HepG2 (cell line): ENCODE measurements around the gene RAC3. TPM values are rescaled to one million over a fixed set of nuclear protein-coding genes. Genes with fewer than 3 reads are reported as not detected.

Experiments used
- ARID5B ChIP-seq: IDR thresholded peaks from 2 replicates; pipeline ENCODE4 v1.4.0; 2020; ENCODE audit warnings: mild to moderate bottlenecking, missing genetic modification reagents
- FOSL2 ChIP-seq: sonication (generic); formaldehyde crosslinking; IDR thresholded peaks from 2 replicates; pipeline ENCODE4 v1.4.0; 2020; ENCODE audit warnings: missing genetic modification reagents
- FOXP1 ChIP-seq, 2 experiments: fragments of 450-650 bp in 1 of 2; IDR thresholded peaks; 2 replicates each; pipeline ENCODE4 v1.6.1; 2017 to 2018; ENCODE audit warnings: antibody characterized with exemption in 1 of 2
- HNRNPK ChIP-seq: fragments of 200-400 bp; formaldehyde crosslinking; IDR thresholded peaks from 2 replicates; pipeline ENCODE4 v1.6.1; 2018; ENCODE audit warnings: low read length, low read depth, moderate library complexity, mild to moderate bottlenecking; ENCODE audit not compliant: poor library complexity, severe bottlenecking
- KAT2B ChIP-seq: fragments of 150-350 bp; IDR thresholded peaks from 2 replicates; pipeline ENCODE4 v1.6.1; 2014; ENCODE audit warnings: low read depth, low read length, borderline replicate concordance
- KMT2B ChIP-seq: IDR thresholded peaks from 2 replicates; pipeline ENCODE4 v1.6.1; 2016; ENCODE audit warnings: missing genetic modification reagents, missing compliant biosample characterization
- MBNL3 ChIP-seq: fragments of 250-450 bp; sonication (Bioruptor Pico); conservative IDR thresholded peaks from 2 replicates; pipeline ENCODE4 v1.8.0; 2022; ENCODE audit warnings: mild to moderate bottlenecking, inconsistent platforms
- NR2F6 ChIP-seq, 2 experiments: IDR thresholded peaks; 2 replicates each; pipeline ENCODE4 v1.6.1; 2016; ENCODE audit warnings: antibody characterized with exemption in 1 of 2, mild to moderate bottlenecking in 1 of 2
- SPEN ChIP-seq: sonication (generic); formaldehyde crosslinking; IDR thresholded peaks from 2 replicates; pipeline ENCODE4 v1.5.1; 2020; ENCODE audit warnings: low read depth, mild to moderate bottlenecking, missing genetic modification reagents
- TFDP2 ChIP-seq: sonication (generic); formaldehyde crosslinking; IDR thresholded peaks from 2 replicates; pipeline ENCODE4 v1.4.0; 2020; ENCODE audit warnings: missing genetic modification reagents
- ZBTB34 ChIP-seq: sonication (generic); formaldehyde crosslinking; IDR thresholded peaks from 2 replicates; pipeline ENCODE4 v1.8.0; 2022; ENCODE audit warnings: mild to moderate bottlenecking, missing genetic modification reagents
- ZNF329 ChIP-seq: sonication (generic); formaldehyde crosslinking; IDR thresholded peaks from 2 replicates; pipeline ENCODE4 v1.9.0; 2021; ENCODE audit warnings: low read depth, mild to moderate bottlenecking, missing genetic modification reagents
- ZNF512 ChIP-seq: sonication (generic); formaldehyde crosslinking; IDR thresholded peaks from 2 replicates; pipeline ENCODE4 v1.4.0; 2020; ENCODE audit warnings: mild to moderate bottlenecking, missing genetic modification reagents
- ZNF580 ChIP-seq: IDR thresholded peaks from 2 replicates; pipeline ENCODE4 v1.6.1; 2016; ENCODE audit warnings: low read depth, borderline replicate concordance
- ZNF598 ChIP-seq: sonication (generic); formaldehyde crosslinking; IDR thresholded peaks from 2 replicates; pipeline ENCODE4 v1.5.1; 2020; ENCODE audit warnings: mild to moderate bottlenecking, missing genetic modification reagents, borderline replicate concordance
- ZNF660 ChIP-seq: sonication (generic); formaldehyde crosslinking; IDR thresholded peaks from 2 replicates; pipeline ENCODE4 v1.5.1; 2020; ENCODE audit warnings: mild to moderate bottlenecking, low read depth, missing genetic modification reagents, borderline replicate concordance
- ZNF746 ChIP-seq: sonication (generic); formaldehyde crosslinking; IDR thresholded peaks from 2 replicates; pipeline ENCODE4 v1.8.0; 2022; ENCODE audit warnings: mild to moderate bottlenecking, missing genetic modification reagents
- polyA plus RNA-seq, 8 experiments: library from polyadenylated mRNA; depleted of rRNA in 3 of 8; stranded (reverse) in 7 of 8; unstranded in 1 of 8; fragments of >200 nt; fragmentation: Illumina TruSeq in 4 of 8; extraction: Trizol in 4 of 8; gene quantifications; 2 replicates each; pipeline versions ENCODE4 v1.2.1 to v1.2.3, GENCODE V29; 2011 to 2016; ENCODE audit warnings: low read depth in 4 of 8, missing spikeins in 1 of 8, mixed read lengths in 1 of 8; ENCODE audit not compliant: insufficient read depth in 1 of 8
- total RNA-seq, 5 experiments: library from RNA; depleted of rRNA; stranded (reverse); fragments of >200 nt; fragmentation: Illumina TruSeq; extraction: Trizol; gene quantifications; 2 replicates each; pipeline ENCODE4 v1.2.3, GENCODE V29; 2016; ENCODE audit warnings: low read depth in 1 of 5

Gene RAC3
- total and polyA plus RNA-seq, 2 of the 13 experiments (the other 11 are each of a cell fraction or from before 2014, with no cell fraction given) = 10.5 to 21.3 TPM

- TF ChIP-seq ZNF512 (CRISPR knock-in tag) = no peak
- TF ChIP-seq HNRNPK = no peak
- TF ChIP-seq ZNF660 (CRISPR knock-in tag) = no peak
- TF ChIP-seq FOSL2 (CRISPR knock-in tag) = no peak
- no peak for TF ChIP-seq KAT2B
- TF ChIP-seq MBNL3 (CRISPR knock-in tag) = no peak
- no peak for TF ChIP-seq NR2F6 (IDR thresholded peaks at IDR 0.05)
- TF ChIP-seq NR2F6 (CRISPR knock-in tag; IDR thresholded peaks at IDR 0.05) = no peak
- no peak for TF ChIP-seq ZNF580 (CRISPR knock-in tag)
- no peak for TF ChIP-seq ZNF746 (CRISPR knock-in tag)
- no peak for TF ChIP-seq TFDP2
- TF ChIP-seq KMT2B (CRISPR knock-in tag) = no peak
- TF ChIP-seq ZNF598 (CRISPR knock-in tag) = no peak
- TF ChIP-seq SPEN = no peak
- TF ChIP-seq ZBTB34 (CRISPR knock-in tag) = no peak
- TF ChIP-seq FOXP1 (IDR thresholded peaks at IDR 0.05) = no peak
- no peak for TF ChIP-seq FOXP1 (CRISPR knock-in tag; IDR thresholded peaks at IDR 0.05)
- TF ChIP-seq ZNF329 (CRISPR knock-in tag) = no peak
- TF ChIP-seq ARID5B (CRISPR knock-in tag) = no peak
Observed at GRCh38 chr17:82076785-82077591, 45.5 kb downstream of the RAC3 start (continued).
